ENCODE results near the gene MMP2. TPM values are rescaled to one million over a fixed set of nuclear protein-coding genes. Genes with fewer than 3 reads are reported as not detected.

MMP2 gene
- total and polyA plus RNA-seq, 2 of the 8 experiments (the other 6 are each of a cell fraction or from before 2014, with no cell fraction given), result 33.6 to 58.2 TPM

- no peak for TF ChIP-seq HDAC2 (IDR thresholded peaks at IDR 0.05; ENCODE audit: borderline replicate concordance in 1 of 2, low read depth in 2 of 2, low read length in 2 of 2)
- TF ChIP-seq KDM4A (IDR thresholded peaks at IDR 0.05; ENCODE audit: low read depth, low read length, severe bottlenecking), result no peak
- TF ChIP-seq SIRT6 (IDR thresholded peaks at IDR 0.05; ENCODE audit: low read length), result no peak
- no peak for TF ChIP-seq E2F6 (IDR thresholded peaks at IDR 0.05)
Measured at GRCh38 chr16:55488306-55488705, 9.3 kb downstream of the MMP2 start (continued).
